IMR-90 (cell line): ENCODE measurements around the gene ANO8.

Source experiments
- BHLHE40 ChIP-seq: fragments of 150-350 bp; IDR thresholded peaks from 2 replicates; pipeline ENCODE4 v1.6.1; 2016; ENCODE audit warnings: mild to moderate bottlenecking, low read depth, low read length
- CEBPB ChIP-seq: IDR thresholded peaks from 2 replicates; pipeline ENCODE4 v1.6.1; 2012; ENCODE audit warnings: low read depth, low read length, improper control_type of control experiment
- FOS ChIP-seq: fragments of 150-350 bp; IDR thresholded peaks from 2 replicates; pipeline ENCODE4 v1.6.1; 2016; ENCODE audit warnings: low read depth, low read length
- MAFK ChIP-seq: IDR thresholded peaks from 2 replicates; pipeline ENCODE4 v1.6.1; 2012; ENCODE audit warnings: low read depth, low read length, improper control_type of control experiment
- MAZ ChIP-seq: IDR thresholded peaks from 2 replicates; pipeline ENCODE4 v1.6.1; 2012; ENCODE audit warnings: low read depth, mild to moderate bottlenecking, low read length, improper control_type of control experiment, moderate library complexity, borderline replicate concordance
- MXI1 ChIP-seq: IDR thresholded peaks from 2 replicates; pipeline ENCODE4 v1.6.1; 2012; ENCODE audit warnings: low read depth, mild to moderate bottlenecking, low read length, moderate library complexity, borderline replicate concordance
- POLR2A ChIP-seq: IDR thresholded peaks from 2 replicates; pipeline ENCODE4 v1.6.1; 2012; ENCODE audit warnings: mild to moderate bottlenecking, low read depth, low read length
- RAD21 ChIP-seq: IDR thresholded peaks from 2 replicates; pipeline ENCODE4 v1.6.1; 2012; ENCODE audit warnings: low read length, improper control_type of control experiment
- RCOR1 ChIP-seq: IDR thresholded peaks from 2 replicates; pipeline ENCODE4 v1.6.1; 2012; ENCODE audit warnings: mild to moderate bottlenecking, low read length, improper control_type of control experiment; ENCODE audit not compliant: insufficient replicate concordance
- RFX5 ChIP-seq: IDR thresholded peaks from 2 replicates; pipeline ENCODE4 v1.8.0; 2012; ENCODE audit warnings: low read depth, mild to moderate bottlenecking, low read length, moderate library complexity
- SMC3 ChIP-seq: fragments of 150-350 bp; IDR thresholded peaks from 2 replicates; pipeline ENCODE4 v1.6.1; 2016; ENCODE audit warnings: low read depth, mild to moderate bottlenecking, antibody characterized with exemption, low read length, moderate library complexity
- TF ChIP-seq, protein P1 (sequence below): conservative IDR thresholded peaks from 2 replicates; pipeline ENCODE4 v1.5.1; 2012; ENCODE audit warnings: mild to moderate bottlenecking, low read depth, low read length, improper control_type of control experiment
- TF ChIP-seq, protein P2 (sequence below): fragments of 150-350 bp; IDR thresholded peaks from 2 replicates; pipeline ENCODE4 v1.6.1; 2016; ENCODE audit warnings: low read depth, mild to moderate bottlenecking, low read length, moderate library complexity, borderline replicate concordance
- TF ChIP-seq, protein P3 (sequence below): fragments of 150-350 bp; IDR thresholded peaks from 2 replicates; pipeline ENCODE4 v1.6.1; 2017; ENCODE audit warnings: mild to moderate bottlenecking, antibody characterized with exemption, low read length, low read depth

DNA sequence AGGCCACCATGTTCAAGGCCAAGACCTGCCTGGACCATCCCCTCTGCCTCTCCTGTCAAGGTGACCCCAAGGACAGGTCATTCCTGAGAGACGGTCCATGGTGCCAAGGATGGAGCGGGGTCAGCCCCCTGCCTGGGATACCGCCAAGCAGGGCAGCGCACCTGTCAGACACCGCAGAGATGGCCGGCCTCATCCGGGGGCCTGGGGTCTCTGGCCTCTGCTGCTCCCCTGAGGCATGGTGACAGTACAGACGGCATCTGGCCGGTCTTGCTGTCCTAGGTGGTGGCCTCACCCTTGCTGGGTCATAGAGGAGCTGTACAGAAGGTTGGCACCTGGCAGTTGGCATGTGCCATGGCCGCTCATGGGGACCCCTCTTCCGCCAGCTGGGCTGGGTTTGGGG is 14.2 kb downstream of the ANO8 start:
- TF ChIP-seq CEBPB (no peak), RFX5 (no peak), SMC3 (no peak), POLR2A (no peak), RAD21 (no peak), MAZ (no peak), FOS (no peak), BHLHE40 (no peak), MXI1 (no peak), RCOR1 (no peak), MAFK (no peak)
- TF ChIP-seq, protein P1, sequence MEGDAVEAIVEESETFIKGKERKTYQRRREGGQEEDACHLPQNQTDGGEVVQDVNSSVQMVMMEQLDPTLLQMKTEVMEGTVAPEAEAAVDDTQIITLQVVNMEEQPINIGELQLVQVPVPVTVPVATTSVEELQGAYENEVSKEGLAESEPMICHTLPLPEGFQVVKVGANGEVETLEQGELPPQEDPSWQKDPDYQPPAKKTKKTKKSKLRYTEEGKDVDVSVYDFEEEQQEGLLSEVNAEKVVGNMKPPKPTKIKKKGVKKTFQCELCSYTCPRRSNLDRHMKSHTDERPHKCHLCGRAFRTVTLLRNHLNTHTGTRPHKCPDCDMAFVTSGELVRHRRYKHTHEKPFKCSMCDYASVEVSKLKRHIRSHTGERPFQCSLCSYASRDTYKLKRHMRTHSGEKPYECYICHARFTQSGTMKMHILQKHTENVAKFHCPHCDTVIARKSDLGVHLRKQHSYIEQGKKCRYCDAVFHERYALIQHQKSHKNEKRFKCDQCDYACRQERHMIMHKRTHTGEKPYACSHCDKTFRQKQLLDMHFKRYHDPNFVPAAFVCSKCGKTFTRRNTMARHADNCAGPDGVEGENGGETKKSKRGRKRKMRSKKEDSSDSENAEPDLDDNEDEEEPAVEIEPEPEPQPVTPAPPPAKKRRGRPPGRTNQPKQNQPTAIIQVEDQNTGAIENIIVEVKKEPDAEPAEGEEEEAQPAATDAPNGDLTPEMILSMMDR = no peak
- TF ChIP-seq, protein P2, sequence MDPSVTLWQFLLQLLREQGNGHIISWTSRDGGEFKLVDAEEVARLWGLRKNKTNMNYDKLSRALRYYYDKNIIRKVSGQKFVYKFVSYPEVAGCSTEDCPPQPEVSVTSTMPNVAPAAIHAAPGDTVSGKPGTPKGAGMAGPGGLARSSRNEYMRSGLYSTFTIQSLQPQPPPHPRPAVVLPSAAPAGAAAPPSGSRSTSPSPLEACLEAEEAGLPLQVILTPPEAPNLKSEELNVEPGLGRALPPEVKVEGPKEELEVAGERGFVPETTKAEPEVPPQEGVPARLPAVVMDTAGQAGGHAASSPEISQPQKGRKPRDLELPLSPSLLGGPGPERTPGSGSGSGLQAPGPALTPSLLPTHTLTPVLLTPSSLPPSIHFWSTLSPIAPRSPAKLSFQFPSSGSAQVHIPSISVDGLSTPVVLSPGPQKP = no peak
- TF ChIP-seq, protein P3, sequence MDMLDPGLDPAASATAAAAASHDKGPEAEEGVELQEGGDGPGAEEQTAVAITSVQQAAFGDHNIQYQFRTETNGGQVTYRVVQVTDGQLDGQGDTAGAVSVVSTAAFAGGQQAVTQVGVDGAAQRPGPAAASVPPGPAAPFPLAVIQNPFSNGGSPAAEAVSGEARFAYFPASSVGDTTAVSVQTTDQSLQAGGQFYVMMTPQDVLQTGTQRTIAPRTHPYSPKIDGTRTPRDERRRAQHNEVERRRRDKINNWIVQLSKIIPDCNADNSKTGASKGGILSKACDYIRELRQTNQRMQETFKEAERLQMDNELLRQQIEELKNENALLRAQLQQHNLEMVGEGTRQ = no peak
